SKM-1 treated with dmso at 0.1 percent for 144 hours (cell line): ENCODE results near the gene PKMYT1.

Source experiments
- DNase-seq: peaks from one replicate; lab custom pipeline; 2025; ENCODE audit not compliant: unreplicated experiment; lab: John Stamatoyannopoulos, UW

The PKMYT1 gene

GRCh38 chr16:3000540-3000939, 20.3 kb upstream of the PKMYT1 start:
- DNase-seq = no peak

GRCh38 chr16:2999929-3000328, 19.7 kb upstream of the PKMYT1 start:
- DNase-seq = no peak

DNA sequence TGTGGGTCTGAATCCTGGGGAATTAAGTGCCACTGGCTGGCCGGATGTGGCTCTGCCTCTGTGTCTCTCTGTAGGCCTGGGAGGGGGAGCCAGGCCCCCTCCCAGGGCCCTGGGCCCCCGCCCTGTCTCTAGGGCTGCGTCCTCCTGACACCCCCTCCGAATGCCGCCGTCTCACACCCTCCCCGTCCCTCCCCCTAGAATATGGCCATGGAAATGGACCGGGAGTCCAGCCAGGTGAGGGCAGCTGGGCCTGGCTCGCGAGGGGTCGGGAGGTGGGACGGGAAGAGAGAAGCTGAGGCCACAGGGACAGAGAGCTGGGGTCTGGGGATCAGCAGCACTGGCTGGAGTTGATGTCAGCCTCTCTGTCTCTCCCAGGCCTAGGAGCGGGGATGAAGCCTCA, 16.1 kb upstream of the PKMYT1 start:
- DNase-seq = no peak

GRCh38 chr16:2992383-2993081, 12.3 kb upstream of the PKMYT1 start:
- no peak for DNase-seq

DNA sequence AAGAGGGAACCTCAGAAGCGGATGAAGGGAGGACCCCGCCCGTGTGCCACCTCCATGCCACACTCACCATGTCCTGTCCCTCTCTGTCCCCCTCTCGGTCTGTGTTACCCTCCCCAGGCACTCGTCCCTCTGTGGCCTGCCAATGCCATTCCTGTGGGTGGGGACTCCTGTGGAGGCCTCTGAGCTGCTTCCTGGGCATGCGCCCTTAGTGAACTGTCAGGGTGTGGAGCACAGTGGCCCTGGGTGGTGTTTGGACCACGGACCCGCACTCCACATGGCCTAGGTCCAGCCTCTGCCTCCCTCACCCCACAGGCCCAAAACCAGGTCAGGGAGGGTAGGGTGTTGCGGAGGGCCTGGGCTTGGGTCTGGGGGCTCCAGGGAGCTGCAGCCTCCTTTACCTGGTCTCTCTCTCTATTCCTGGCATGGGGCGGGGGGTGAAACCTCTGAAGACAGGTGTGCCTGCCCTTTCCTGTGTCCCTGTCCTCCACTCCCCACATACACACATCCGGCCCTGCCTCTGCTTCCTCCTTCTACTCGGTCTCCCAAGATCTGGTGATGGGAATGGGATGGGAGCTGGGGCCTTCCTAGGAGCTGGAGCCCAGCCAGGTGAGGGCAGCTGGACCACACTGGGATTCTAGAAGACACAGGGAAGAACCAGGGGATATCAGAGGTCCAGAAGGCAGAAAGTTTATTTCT, 11.5 kb upstream of the PKMYT1 start:
- no peak for DNase-seq

DNA sequence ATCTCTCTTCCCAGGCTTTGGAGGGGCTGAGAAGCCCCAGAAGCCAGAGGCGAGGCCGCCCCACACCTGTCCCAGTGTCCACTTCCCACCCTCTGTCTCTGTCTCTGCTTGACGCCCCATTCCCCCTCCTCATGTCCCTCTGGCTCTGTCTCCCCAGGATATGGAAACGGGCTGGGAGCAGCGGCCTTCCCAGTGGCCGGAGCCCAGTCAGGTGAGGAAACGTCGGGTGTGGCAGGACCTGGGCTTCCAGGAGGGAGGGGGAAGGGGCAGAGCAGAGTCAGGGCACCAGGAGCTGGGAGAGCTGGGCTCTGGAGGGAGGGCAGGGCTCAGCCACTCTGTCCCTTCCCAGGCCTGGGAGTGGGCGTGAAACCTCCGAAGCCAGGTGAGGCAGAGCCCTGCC, 10.6 kb upstream of the PKMYT1 start:
- no peak for DNase-seq

GRCh38 chr16:2988590-2989099, 8.4 kb upstream of the PKMYT1 start:
- no peak for DNase-seq

GRCh38 chr16:2987833-2988232, 7.6 kb upstream of the PKMYT1 start:
- DNase-seq = no peak

- no peak for DNase-seq
Measured at GRCh38 chr16:2987286-2987685, 7.0 kb upstream of the PKMYT1 start.

GRCh38 chr16:2986623-2987188, 6.5 kb upstream of the PKMYT1 start:
- DNase-seq = no peak

- no peak for DNase-seq
Measured at GRCh38 chr16:2985893-2986355, 5.7 kb upstream of the PKMYT1 start.

- no peak for DNase-seq
Measured at GRCh38 chr16:2985462-2985861, 5.2 kb upstream of the PKMYT1 start.

DNA sequence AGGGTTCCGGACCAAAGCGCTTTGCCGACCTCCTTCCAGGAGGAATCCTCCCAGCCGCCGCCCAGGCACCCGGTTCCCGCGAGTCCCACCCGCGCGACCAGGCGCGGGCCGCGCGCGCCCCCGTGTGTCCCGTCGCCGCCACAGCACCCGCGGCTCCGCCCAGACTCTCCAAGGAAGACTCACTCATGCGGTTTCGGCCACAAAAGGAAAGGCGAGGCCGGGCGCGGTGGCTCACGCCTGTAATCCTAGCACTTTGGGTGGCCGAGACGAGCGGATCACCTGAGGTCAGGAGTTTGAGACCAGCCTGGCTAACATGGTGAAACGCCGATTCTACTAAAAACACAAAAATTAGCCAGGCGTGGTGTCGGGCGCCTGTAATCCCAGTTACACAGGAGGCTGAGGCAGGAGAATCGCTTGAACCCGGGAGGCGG, 3.5 kb upstream of the PKMYT1 start:
- DNase-seq = peak; percentile 80

GRCh38 chr16:2982402-2982801, 2.2 kb upstream of the PKMYT1 start:
- no peak for DNase-seq

GRCh38 chr16:2981899-2982250, 1.6 kb upstream of the PKMYT1 start:
- no peak for DNase-seq

DNA sequence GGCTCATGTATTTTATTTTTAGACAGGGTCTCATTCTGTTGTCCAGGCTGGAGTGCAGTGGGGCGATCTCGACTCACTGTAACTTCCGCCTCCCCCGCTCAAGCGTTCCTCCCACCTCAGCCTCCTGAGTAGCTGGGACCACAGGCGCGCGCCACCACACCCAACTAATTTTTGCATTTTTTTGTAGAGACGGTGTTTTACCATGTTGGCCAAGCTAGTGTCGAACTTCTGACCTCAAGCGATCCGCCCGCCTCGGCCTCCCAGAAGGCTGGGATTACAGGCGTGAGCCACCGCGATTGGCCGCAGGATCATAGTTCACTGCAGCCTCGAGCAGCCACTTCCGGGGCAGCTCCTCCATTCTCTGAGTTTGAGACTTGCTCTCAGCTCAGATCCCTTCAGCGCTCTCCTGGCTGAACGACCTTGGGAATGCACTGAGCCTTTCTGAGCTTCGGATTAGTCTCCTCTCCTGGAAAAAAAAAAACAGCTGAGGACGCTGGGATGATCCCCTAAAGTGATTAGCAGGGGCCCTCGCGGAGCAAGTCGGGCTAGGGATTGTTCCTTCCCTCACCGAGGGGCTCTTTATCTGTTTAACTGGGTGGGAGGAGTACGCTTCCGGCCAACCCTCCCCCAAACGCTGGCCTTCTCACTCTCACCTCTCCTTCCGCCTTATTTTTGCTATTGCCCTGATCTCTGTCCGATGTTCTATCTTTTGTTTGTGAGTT, 1.1 kb upstream of the PKMYT1 start:
- DNase-seq = no peak

DNA sequence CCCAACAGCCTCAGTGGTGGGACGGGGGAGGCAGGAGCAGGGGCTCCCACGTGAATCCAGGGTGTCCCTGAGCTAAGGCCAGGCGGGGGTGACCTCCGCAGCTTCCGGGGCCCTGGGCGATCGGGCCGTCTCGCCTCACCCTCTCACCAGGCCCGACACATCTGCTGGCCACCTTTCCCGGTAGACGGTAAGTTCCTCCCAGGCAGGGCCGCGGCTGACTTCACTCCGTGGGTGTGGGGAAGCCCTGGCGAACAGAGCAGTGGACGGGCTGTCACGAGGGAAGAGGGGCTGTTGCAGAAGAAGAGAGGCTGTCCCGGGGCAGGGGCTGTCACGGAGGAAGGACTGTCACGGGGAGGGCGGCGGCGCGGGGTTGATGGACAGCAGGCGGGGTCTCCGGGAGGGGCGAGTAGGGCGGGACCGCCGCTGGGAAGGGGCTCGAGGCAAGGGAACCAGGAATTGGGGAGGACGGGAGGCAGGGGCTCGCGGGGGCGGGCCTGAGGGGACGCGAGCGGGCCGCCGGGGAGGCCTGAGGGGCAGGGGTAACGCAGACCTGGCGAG, 498 bp downstream of the PKMYT1 start:
- no peak for DNase-seq

GRCh38 chr16:2977440-2977839, 2.8 kb downstream of the PKMYT1 start:
- no peak for DNase-seq

- no peak for DNase-seq
Measured at GRCh38 chr16:2976673-2977072, 3.6 kb downstream of the PKMYT1 start.

DNA sequence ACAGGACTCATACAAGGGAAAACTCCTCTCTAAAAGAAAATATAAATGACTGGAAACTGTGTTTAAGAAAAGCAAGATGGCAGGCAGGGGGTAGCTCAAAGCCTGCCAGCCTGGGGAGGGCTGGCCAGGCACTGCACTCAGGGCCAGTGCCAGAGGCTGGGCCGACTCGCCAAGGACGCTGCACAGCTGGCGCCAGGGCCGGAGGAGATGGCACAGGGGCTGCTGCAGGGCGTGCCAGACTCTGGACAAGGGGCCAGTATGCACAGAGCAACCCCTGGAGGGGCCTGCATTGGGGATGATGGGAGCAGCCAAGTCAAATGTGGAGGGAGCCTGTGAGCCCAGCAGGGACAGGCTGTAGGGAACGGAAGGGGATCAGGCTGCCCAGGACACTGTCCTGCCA, 4.0 kb downstream of the PKMYT1 start:
- DNase-seq = no peak

- DNase-seq = no peak
Measured at GRCh38 chr16:2975161-2975795, 5.0 kb downstream of the PKMYT1 start.
